HG02623 (cell line): ENCODE measurements around the gene GTF3C1.

ENCODE experiments used
- ATAC-seq: cut with Tn5 transposase; IDR thresholded peaks from one replicate; pipeline ENCODE4 v1.9.1; 2021; ENCODE audit warnings: moderate library complexity; ENCODE audit not compliant: unreplicated experiment

The GTF3C1 gene

GRCh38 chr16:27489421-27489820, 60.3 kb downstream of the GTF3C1 start:
- no peak for ATAC-seq

- no peak for ATAC-seq
Observed at GRCh38 chr16:27486760-27487159, 63.0 kb downstream of the GTF3C1 start.

- no peak for ATAC-seq
Observed at GRCh38 chr16:27486344-27486743, 63.4 kb downstream of the GTF3C1 start.

GRCh38 chr16:27485811-27486210, 63.9 kb downstream of the GTF3C1 start:
- ATAC-seq: no peak

- ATAC-seq: no peak
Observed at GRCh38 chr16:27485126-27485525, 64.6 kb downstream of the GTF3C1 start.

GRCh38 chr16:27483624-27484023, 66.1 kb downstream of the GTF3C1 start:
- no peak for ATAC-seq

GRCh38 chr16:27483088-27483437, 66.7 kb downstream of the GTF3C1 start:
- no peak for ATAC-seq

- ATAC-seq: no peak
Observed at GRCh38 chr16:27482397-27483087, 67.2 kb downstream of the GTF3C1 start.

GRCh38 chr16:27481282-27481934, 68.3 kb downstream of the GTF3C1 start:
- no peak for ATAC-seq

- no peak for ATAC-seq
Observed at GRCh38 chr16:27480761-27481160, 69.0 kb downstream of the GTF3C1 start.

GRCh38 chr16:27476240-27476639, 73.5 kb downstream of the GTF3C1 start:
- no peak for ATAC-seq

GRCh38 chr16:27475561-27475960, 74.2 kb downstream of the GTF3C1 start:
- ATAC-seq: no peak

- ATAC-seq: no peak
Observed at GRCh38 chr16:27474921-27475320, 74.8 kb downstream of the GTF3C1 start.

GRCh38 chr16:27474041-27474440, 75.7 kb downstream of the GTF3C1 start:
- no peak for ATAC-seq

GRCh38 chr16:27473101-27473900, 76.4 kb downstream of the GTF3C1 start:
- no peak for ATAC-seq

GRCh38 chr16:27472091-27473020, 77.4 kb downstream of the GTF3C1 start:
- no peak for ATAC-seq

- no peak for ATAC-seq
Observed at GRCh38 chr16:27471661-27472060, 78.1 kb downstream of the GTF3C1 start.

- no peak for ATAC-seq
Observed at GRCh38 chr16:27470567-27471431, 78.9 kb downstream of the GTF3C1 start.

GRCh38 chr16:27468941-27469531, 80.7 kb downstream of the GTF3C1 start:
- no peak for ATAC-seq

- no peak for ATAC-seq
Observed at GRCh38 chr16:27465483-27465879, 84.2 kb downstream of the GTF3C1 start.
